ENCODE measurements around the gene ABO.

ABO gene

DNA sequence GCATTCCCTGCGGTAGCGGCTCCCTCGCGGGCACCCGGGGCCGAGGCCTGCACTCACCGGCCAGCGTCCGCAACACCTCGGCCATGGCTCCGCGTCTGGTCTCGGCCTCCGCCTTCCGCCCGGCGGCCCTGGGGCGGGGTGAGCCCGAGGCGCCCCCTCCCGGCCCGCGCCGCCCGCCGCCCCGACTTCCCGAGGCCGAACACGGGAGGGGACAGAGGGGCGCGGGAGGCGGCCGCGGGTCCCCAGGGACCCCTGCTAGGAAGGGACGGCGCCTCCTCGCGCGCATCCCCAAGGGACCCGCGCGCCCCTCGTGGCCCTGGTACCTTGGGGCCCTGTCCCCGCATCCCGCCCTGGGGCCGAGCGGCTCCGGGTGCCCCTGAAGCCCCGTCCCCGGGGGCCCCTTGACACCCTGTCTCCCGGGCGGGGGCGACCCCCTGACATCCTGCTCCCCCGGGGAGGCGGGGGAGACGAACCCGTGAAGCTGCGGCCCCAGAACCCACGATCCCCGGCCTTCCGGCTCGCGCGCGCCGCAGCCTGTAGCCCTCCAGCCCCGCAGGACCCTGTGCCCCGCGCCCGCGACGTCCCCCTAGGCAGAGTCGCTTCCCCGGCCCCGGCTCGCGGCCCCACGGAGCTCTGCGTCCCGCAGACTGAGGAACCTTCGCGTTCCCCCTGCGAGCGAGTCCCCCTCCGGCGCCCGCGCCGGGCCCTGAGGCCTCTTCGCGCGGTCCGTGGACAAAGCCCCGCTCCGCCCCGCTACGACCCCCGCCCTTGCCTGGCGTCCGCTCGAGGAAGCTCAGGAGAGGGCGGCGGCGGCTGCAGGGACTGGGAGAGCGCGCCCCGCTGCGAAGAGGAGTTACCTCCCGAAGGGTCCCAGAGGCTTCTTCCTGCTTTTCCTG lies at the start of gene ABO:
TSS of gene ABO (minus strand) at position 97 of the 896 bp plus-strand sequence.
- H3K4me3 ChIP-seq (ENCODE audit: insufficient read depth, low read length, poor library complexity, severe bottlenecking) = no peak within 1 kb of the TSS
- no peak within 1 kb of the TSS for H3K4me2 ChIP-seq (ENCODE audit: low read depth, low read length, poor library complexity, severe bottlenecking)
- no peaks in the 10 kb centered on the region for H3K9me3 ChIP-seq (ENCODE audit: insufficient read depth, low read length)
- H3K79me2 ChIP-seq (ENCODE audit: insufficient read depth, low read length) = no peaks in the 10 kb centered on the region
- H3K9me2 ChIP-seq (replicated peaks; ENCODE audit: insufficient read depth, low read length) = no peaks in the 10 kb centered on the region
- H3F3A ChIP-seq (ENCODE audit: insufficient read depth) = no peaks in the 10 kb centered on the region
- no peaks in the 10 kb centered on the region for H3K27me3 ChIP-seq (ENCODE audit: low read length)
- no peak within 1 kb of the TSS for H2AFZ ChIP-seq (ENCODE audit: low read depth, low read length, severe bottlenecking)
- no peaks in the 10 kb centered on the region for H4K20me1 ChIP-seq (ENCODE audit: low read depth, low read length)
- no peak within 1 kb of the TSS for H3K27ac ChIP-seq (ENCODE audit: low read depth, low read length)
- TF ChIP-seq, protein P1, sequence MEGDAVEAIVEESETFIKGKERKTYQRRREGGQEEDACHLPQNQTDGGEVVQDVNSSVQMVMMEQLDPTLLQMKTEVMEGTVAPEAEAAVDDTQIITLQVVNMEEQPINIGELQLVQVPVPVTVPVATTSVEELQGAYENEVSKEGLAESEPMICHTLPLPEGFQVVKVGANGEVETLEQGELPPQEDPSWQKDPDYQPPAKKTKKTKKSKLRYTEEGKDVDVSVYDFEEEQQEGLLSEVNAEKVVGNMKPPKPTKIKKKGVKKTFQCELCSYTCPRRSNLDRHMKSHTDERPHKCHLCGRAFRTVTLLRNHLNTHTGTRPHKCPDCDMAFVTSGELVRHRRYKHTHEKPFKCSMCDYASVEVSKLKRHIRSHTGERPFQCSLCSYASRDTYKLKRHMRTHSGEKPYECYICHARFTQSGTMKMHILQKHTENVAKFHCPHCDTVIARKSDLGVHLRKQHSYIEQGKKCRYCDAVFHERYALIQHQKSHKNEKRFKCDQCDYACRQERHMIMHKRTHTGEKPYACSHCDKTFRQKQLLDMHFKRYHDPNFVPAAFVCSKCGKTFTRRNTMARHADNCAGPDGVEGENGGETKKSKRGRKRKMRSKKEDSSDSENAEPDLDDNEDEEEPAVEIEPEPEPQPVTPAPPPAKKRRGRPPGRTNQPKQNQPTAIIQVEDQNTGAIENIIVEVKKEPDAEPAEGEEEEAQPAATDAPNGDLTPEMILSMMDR (IDR thresholded peaks at IDR 0.05; ENCODE audit: insufficient read depth, low read length, poor library complexity, severe bottlenecking) = no peak
- no peak for TF ChIP-seq EZH2phosphoT487 (conservative IDR thresholded peaks at IDR 0.05; ENCODE audit: low read length)
- no peaks in the 10 kb centered on the region for H3K36me3 ChIP-seq (ENCODE audit: low read length)
- no peak within 1 kb of the TSS for H3K9ac ChIP-seq (ENCODE audit: low read length)

- H3K79me2 ChIP-seq (ENCODE audit: insufficient read depth, low read length) = no peaks in the 10 kb centered on the region
- H3F3A ChIP-seq (ENCODE audit: insufficient read depth) = no peaks in the 10 kb centered on the region
- H3K27me3 ChIP-seq (ENCODE audit: low read length) = no peaks in the 10 kb centered on the region
- no peaks in the 10 kb centered on the region for H4K20me1 ChIP-seq (ENCODE audit: low read depth, low read length)
- TF ChIP-seq, protein P1 (IDR thresholded peaks at IDR 0.05; ENCODE audit: insufficient read depth, low read length, poor library complexity, severe bottlenecking) = no peak
- no peak for TF ChIP-seq EZH2phosphoT487 (conservative IDR thresholded peaks at IDR 0.05; ENCODE audit: low read length)
- H3K4me3 ChIP-seq (ENCODE audit: insufficient read depth, low read length, poor library complexity, severe bottlenecking) = no peak overlapping the region
- no peaks in the 10 kb centered on the region for H3K36me3 ChIP-seq (ENCODE audit: low read length)
- H2AFZ ChIP-seq (ENCODE audit: low read depth, low read length, severe bottlenecking) = no peak overlapping the region
- no peak overlapping the region for H3K27ac ChIP-seq (ENCODE audit: low read depth, low read length)
- H3K9me3 ChIP-seq (ENCODE audit: insufficient read depth, low read length) = no peaks in the 10 kb centered on the region
- no peaks in the 10 kb centered on the region for H3K9me2 ChIP-seq (replicated peaks; ENCODE audit: insufficient read depth, low read length)
- no peak overlapping the region for H3K9ac ChIP-seq (ENCODE audit: low read length)
- no peak overlapping the region for H3K4me2 ChIP-seq (ENCODE audit: low read depth, low read length, poor library complexity, severe bottlenecking)
These were observed 49.1 kb upstream of the ABO start for GRCh38 chr9:133323991-133324703.

- TF ChIP-seq, protein P1 (IDR thresholded peaks at IDR 0.05; ENCODE audit: insufficient read depth, low read length, poor library complexity, severe bottlenecking) = no peak
- no peak for TF ChIP-seq EZH2phosphoT487 (conservative IDR thresholded peaks at IDR 0.05; ENCODE audit: low read length)
- Histone ChIP-seq H3K36me3 (ENCODE audit: low read length) (no peaks in the 10 kb centered on the region), H3K9ac (ENCODE audit: low read length) (no peak overlapping the region), H3K27ac (ENCODE audit: low read depth, low read length) (no peak overlapping the region), H3K9me2 (replicated peaks; ENCODE audit: insufficient read depth, low read length) (no peaks in the 10 kb centered on the region), H3K79me2 (ENCODE audit: insufficient read depth, low read length) (no peaks in the 10 kb centered on the region), H3K9me3 (ENCODE audit: insufficient read depth, low read length) (no peaks in the 10 kb centered on the region), H2AFZ (ENCODE audit: low read depth, low read length, severe bottlenecking) (no peak overlapping the region), H3K4me3 (ENCODE audit: insufficient read depth, low read length, poor library complexity, severe bottlenecking) (no peak overlapping the region), H3F3A (ENCODE audit: insufficient read depth) (no peaks in the 10 kb centered on the region), H3K27me3 (ENCODE audit: low read length) (no peaks in the 10 kb centered on the region), H3K4me2 (ENCODE audit: low read depth, low read length, poor library complexity, severe bottlenecking) (no peak overlapping the region), H4K20me1 (ENCODE audit: low read depth, low read length) (no peaks in the 10 kb centered on the region)
These were observed 48.2 kb upstream of the ABO start for GRCh38 chr9:133323211-133323610.
